IMR-90 (cell line): ENCODE results near the gene TRIM41. TPM values are rescaled to one million over a fixed set of nuclear protein-coding genes. Genes with fewer than 3 reads are reported as not detected.

Source experiments
- ATAC-seq: fragments of 200-7000 bp; cut with Tn5 transposase; 2 replicates; pipeline ENCODE4 v1.9.1; 2020; ENCODE audit warnings: low read depth, mild to moderate bottlenecking, moderate library complexity
- BruUV-seq: library from RNA; stranded (reverse); fragments of 400-500 nt; replicated peaks from 2 replicates; lab custom pipeline; 2021; lab: Mats Ljungman, UMichigan
- CTCF ChIA-PET: fragments of 300-600 bp; formaldehyde crosslinking; extraction: SDS; loops from one replicate; lab custom pipeline; 2021; ENCODE audit warnings: antibody characterized with exemption; lab: Yijun Ruan, JAX
- POLR2A ChIA-PET: fragments of 300-600 bp; sonication (Branson Sonifier 250); formaldehyde crosslinking; loops from one replicate; lab custom pipeline; 2022; ENCODE audit warnings: antibody characterized with exemption; ENCODE audit not compliant: unreplicated experiment; lab: Charles Lee
- DNase-seq: peaks from one replicate; pipeline ENCODE4 v3.0.0; 2013
- H2AFZ ChIP-seq: replicated peaks from 2 replicates; pipeline ENCODE3; 2013; ENCODE audit warnings: low read length, mild to moderate bottlenecking; ENCODE audit not compliant: poor library complexity
- H2AK5ac ChIP-seq: 2 replicates; pipeline ENCODE4 v1.6.1; 2013; ENCODE audit warnings: low read depth, low read length, inconsistent platforms
- H2AK9ac ChIP-seq: replicated peaks from 2 replicates; pipeline ENCODE3; 2013; ENCODE audit warnings: mild to moderate bottlenecking, low read depth, low read length, moderate library complexity; ENCODE audit not compliant: poor library complexity
- H2BK120ac ChIP-seq: 2 replicates; pipeline ENCODE4 v1.6.1; 2013; ENCODE audit warnings: low read depth, low read length, inconsistent platforms
- H2BK15ac ChIP-seq: 3 replicates; pipeline ENCODE4 v1.6.1; 2013; ENCODE audit warnings: low read depth, low read length, inconsistent platforms
- H2BK20ac ChIP-seq: 2 replicates; pipeline ENCODE4 v1.6.1; 2013; ENCODE audit warnings: low read depth, mild to moderate bottlenecking, inconsistent platforms, low read length, moderate library complexity
- H2BK5ac ChIP-seq: 2 replicates; pipeline ENCODE4 v1.6.1; 2013; ENCODE audit warnings: mild to moderate bottlenecking, low read depth, low read length, inconsistent platforms; ENCODE audit not compliant: poor library complexity, severe bottlenecking
- H3K14ac ChIP-seq: replicated peaks from 2 replicates; pipeline ENCODE4 v1.6.1; 2013; ENCODE audit warnings: low read depth, low read length, inconsistent platforms
- H3K18ac ChIP-seq: 2 replicates; pipeline ENCODE4 v1.6.1; 2013; ENCODE audit warnings: low read depth, low read length, control low read depth
- H3K23ac ChIP-seq: 2 replicates; pipeline ENCODE4 v1.6.1; 2013; ENCODE audit warnings: low read depth, low read length, inconsistent platforms
- H3K27ac ChIP-seq: 2 replicates; pipeline ENCODE4 v1.5.1; 2013; ENCODE audit warnings: mild to moderate bottlenecking, control low read depth, low read length; ENCODE audit not compliant: insufficient read depth
- H3K27me3 ChIP-seq: 2 replicates; pipeline ENCODE4 v1.6.1; 2013; ENCODE audit warnings: low read length; ENCODE audit not compliant: control insufficient read depth, insufficient read depth
- H3K36me3 ChIP-seq: 2 replicates; pipeline ENCODE4 v1.6.1; 2013; ENCODE audit warnings: low read length, mixed read lengths; ENCODE audit not compliant: control insufficient read depth, insufficient read depth
- H3K4ac ChIP-seq: 2 replicates; pipeline ENCODE4 v1.6.1; 2013; ENCODE audit warnings: low read depth, low read length, inconsistent platforms
- H3K4me1 ChIP-seq: 2 replicates; pipeline ENCODE4 v1.6.1; 2013; ENCODE audit warnings: low read length, mixed read lengths; ENCODE audit not compliant: control insufficient read depth, insufficient read depth
- H3K4me2 ChIP-seq: 2 replicates; pipeline ENCODE4 v1.6.1; 2013; ENCODE audit warnings: low read depth, mild to moderate bottlenecking, control low read depth, low read length, moderate library complexity
- H3K4me3 ChIP-seq: 2 replicates; pipeline ENCODE4 v1.5.1; 2013; ENCODE audit warnings: low read depth, mild to moderate bottlenecking, control low read depth, low read length, moderate library complexity; ENCODE audit not compliant: insufficient read depth
- H3K56ac ChIP-seq: 2 replicates; pipeline ENCODE4 v1.6.1; 2013; ENCODE audit warnings: low read length, inconsistent platforms; ENCODE audit not compliant: insufficient read depth; ENCODE audit errors: extremely low read depth
- H3K79me1 ChIP-seq, 2 experiments: 2 replicates each; pipeline ENCODE4 v1.6.1; 2013; ENCODE audit warnings: low read length in 2 of 2, inconsistent platforms in 1 of 2, low read depth in 1 of 2
- H3K9ac ChIP-seq: 2 replicates; pipeline ENCODE4 v1.6.1; 2013; ENCODE audit warnings: low read depth, low read length, control low read depth
- H3K9me1 ChIP-seq: 2 replicates; pipeline ENCODE4 v1.6.1; 2013; ENCODE audit warnings: low read length, inconsistent platforms; ENCODE audit not compliant: insufficient read depth
- H3K9me3 ChIP-seq: 2 replicates; pipeline ENCODE4 v1.6.1; 2013; ENCODE audit warnings: low read length; ENCODE audit not compliant: control insufficient read depth, insufficient read depth
- H4K20me1 ChIP-seq: 2 replicates; pipeline ENCODE4 v1.6.1; 2013; ENCODE audit warnings: low read length, inconsistent platforms; ENCODE audit not compliant: insufficient read depth
- H4K5ac ChIP-seq: 2 replicates; pipeline ENCODE4 v1.6.1; 2013; ENCODE audit warnings: mild to moderate bottlenecking, low read depth, low read length, control low read depth
- H4K8ac ChIP-seq, 2 experiments: 2 replicates each; pipeline ENCODE4 v1.6.1; 2013; ENCODE audit warnings: low read depth in 2 of 2, low read length in 2 of 2, control low read depth in 1 of 2, inconsistent platforms in 1 of 2
- H4K91ac ChIP-seq: 2 replicates; pipeline ENCODE4 v1.6.1; 2013; ENCODE audit warnings: low read depth, low read length, inconsistent platforms; ENCODE audit not compliant: insufficient read depth
- CEBPB ChIP-seq: IDR thresholded peaks from 2 replicates; pipeline ENCODE4 v1.6.1; 2012; ENCODE audit warnings: low read depth, low read length, improper control_type of control experiment
- CTCF ChIP-seq: conservative IDR thresholded peaks from 2 replicates; pipeline ENCODE4 v1.5.1; 2012; ENCODE audit warnings: mild to moderate bottlenecking, low read depth, low read length, improper control_type of control experiment
- FOS ChIP-seq: fragments of 150-350 bp; IDR thresholded peaks from 2 replicates; pipeline ENCODE4 v1.6.1; 2016; ENCODE audit warnings: low read depth, low read length
- MAFK ChIP-seq: IDR thresholded peaks from 2 replicates; pipeline ENCODE4 v1.6.1; 2012; ENCODE audit warnings: low read depth, low read length, improper control_type of control experiment
- RAD21 ChIP-seq: IDR thresholded peaks from 2 replicates; pipeline ENCODE4 v1.6.1; 2012; ENCODE audit warnings: low read length, improper control_type of control experiment
- WGBS, 2 experiments: methylation state at CpG; one replicate each; pipeline versions ENCODE4 v1.1.5 to v1.1.7; 2013; ENCODE audit warnings: missing lambda C conversion rate in 2 of 2; ENCODE audit not compliant: insufficient read length in 1 of 2; ENCODE audit errors: extremely low coverage in 2 of 2; 5-methylcytosine and 5-hydroxymethylcytosine counted together
- dilution Hi-C: fragments of 300-500 bp; cut with HindIII; formaldehyde crosslinking; loops from one replicate; pipeline ENCODE4 v1.14.3; 2018; ENCODE audit warnings: low sequenced_read_pairs; ENCODE audit not compliant: unreplicated experiment
- in situ Hi-C: fragments of 300-500 bp; cut with MboI; formaldehyde crosslinking; loops from 3 replicates; pipeline ENCODE4 v1.14.3; 2019; ENCODE audit warnings: low sequenced_read_pairs, inconsistent platforms, mixed read lengths
- intact Hi-C: fragments of 100-400 bp; cut with micrococcal nuclease; formaldehyde crosslinking; loops from 2 replicates; pipeline ENCODE4 v1.10.0; 2022
- polyA plus RNA-seq, 3 experiments: library from polyadenylated mRNA; depleted of rRNA; stranded (reverse); fragments of >200 nt; gene quantifications; 2 replicates each; pipeline ENCODE4 v1.2.3, GENCODE V29; 2012; ENCODE audit warnings: low replicate concordance in 1 of 3
- total RNA-seq: library from RNA; depleted of rRNA; stranded (reverse); fragments of >200 nt; gene quantifications from 2 replicates; pipeline ENCODE4 v1.2.3, GENCODE V29; 2012

The TRIM41 gene
- total and polyA plus RNA-seq, 2 of the 4 experiments (the other 2 are of a cell fraction), result 5.9 to 15.7 TPM

GRCh38 chr5:181188700-181189362 is 34.2 kb upstream of the TRIM41 start:
- peak overlapping the region; percentile 90 for H3K14ac ChIP-seq
- TF ChIP-seq CTCF (no peak), CEBPB (no peak), MAFK (no peak), RAD21 (peak; percentile 3; the same call in 1 of the 2 replicates), FOS (peak; percentile 70)
- H3K23ac ChIP-seq, result peak overlapping the region; percentile 18
- peak overlapping the region; percentile 10; the same call in 1 of the 2 replicates for H3K9ac ChIP-seq
- H4K20me1 ChIP-seq, result peaks cover 12% of the 10 kb centered on the region
- ATAC-seq, result peak; percentile 5
- H3K4me2 ChIP-seq, result peak overlapping the region; percentile 89
- peaks cover 4% of the 10 kb centered on the region for H3K4me1 ChIP-seq
- H2BK120ac ChIP-seq, result no peak overlapping the region
- H3K27me3 ChIP-seq, result no peaks in the 10 kb centered on the region
- no peaks in the 10 kb centered on the region for H3K9me3 ChIP-seq
- POLR2A ChIA-PET, result no interaction called here
- no peak overlapping the region; the same call in 1 of the 2 replicates for H3K27ac ChIP-seq
- H2BK15ac ChIP-seq, result no peak overlapping the region
- peak overlapping the region; percentile 19; the same call in 1 of the 2 replicates for H3K18ac ChIP-seq
- peak overlapping the region in 1 of 2 experiments; percentile 45; a peak in 2 of 4 replicates for H4K8ac ChIP-seq
- in situ Hi-C loops (loop anchor here (5.0 to 10.0 kb wide), 2 partner anchors 68 to 384 kb away; partner anchors contain the start of gene MGAT1), intact Hi-C loops (loop anchor here (1.0 to 5.0 kb wide), 2 partner anchors 18 to 73 kb away; partner anchors contain the start of gene TRIM52), dilution Hi-C loops (no loop called here)
- H3K4me3 ChIP-seq, result peak overlapping the region; percentile 65
- H4K91ac ChIP-seq, result no peak overlapping the region
- DNase-seq, result peak; percentile 66
- H3K9me1 ChIP-seq, result peaks cover 5% of the 10 kb centered on the region
- peak overlapping the region; percentile 58; the same call in 1 of the 2 replicates for H3K4ac ChIP-seq
- peak overlapping the region; percentile 99 for H2AFZ ChIP-seq
- CTCF ChIA-PET, result interaction anchor here (0.8 to 1.0 kb wide), 2 partner anchors 19 to 34 kb away, joined by 3 to 4 read pairs; partner anchors contain the start of gene TRIM41
- no peak overlapping the region for H4K5ac ChIP-seq
- no peaks in the 10 kb centered on the region for H3K36me3 ChIP-seq
- 0% methylated on average over 11 of the region's 35 CpGs; no CpG with 5 or more reads in 1 of the 2 experiments for WGBS, 2 experiments
- no TSS peak for BruUV-seq
- peaks cover 10 to 11% of the 10 kb centered on the region in 2 experiments; a peak in 3 of 4 replicates for H3K79me1 ChIP-seq
- H2AK9ac ChIP-seq, result peak overlapping the region; percentile 91
- H2BK20ac ChIP-seq, result no peak overlapping the region
- H2BK5ac ChIP-seq, result peak overlapping the region; percentile 39
- H2AK5ac ChIP-seq, result no peak overlapping the region
- H3K56ac ChIP-seq, result no peak overlapping the region
